NT2/D1 (cell line): Measurements from ENCODE around the gene ARHGAP33.

Experiments used
- DNase-seq: peaks from one replicate; pipeline ENCODE4 v3.0.0-alpha.2; 2011; ENCODE audit warnings: low read depth, low spot score
- H3K27me3 ChIP-seq: 2 replicates; pipeline ENCODE4 v1.6.0; 2011; ENCODE audit warnings: mild to moderate bottlenecking; ENCODE audit not compliant: insufficient read length, insufficient read depth
- H3K36me3 ChIP-seq: 2 replicates; pipeline ENCODE4 v1.6.1; 2011; ENCODE audit warnings: mild to moderate bottlenecking, low read length, mixed read lengths; ENCODE audit not compliant: insufficient read depth, insufficient read length
- H3K4me1 ChIP-seq: 2 replicates; pipeline ENCODE4 v1.5.1; 2011; ENCODE audit not compliant: insufficient read depth, insufficient read length
- H3K4me3 ChIP-seq: 2 replicates; pipeline ENCODE4 v1.5.1; 2011; ENCODE audit warnings: low read depth; ENCODE audit not compliant: insufficient read length
- H3K9ac ChIP-seq: 2 replicates; pipeline ENCODE4 v1.6.0; 2011; ENCODE audit warnings: low read depth; ENCODE audit not compliant: insufficient read length
- H3K9me3 ChIP-seq: 2 replicates; pipeline ENCODE4 v1.5.1; 2011; ENCODE audit warnings: mild to moderate bottlenecking, low read length; ENCODE audit not compliant: insufficient read depth
- SUZ12 ChIP-seq: IDR thresholded peaks from 2 replicates; pipeline ENCODE4 v1.6.1; 2011; ENCODE audit not compliant: insufficient read length, insufficient read depth; ENCODE audit errors: extremely low read depth
- YY1 ChIP-seq: IDR thresholded peaks from 2 replicates; pipeline ENCODE4 v1.6.1; 2011; ENCODE audit not compliant: insufficient read length, insufficient read depth
- ZNF274 ChIP-seq: IDR thresholded peaks from 2 replicates; pipeline ENCODE4 v1.6.1; 2011; ENCODE audit warnings: mild to moderate bottlenecking, low read depth, low read length

Gene ARHGAP33

GRCh38 chr19:35754370-35755130, 20.8 kb upstream of the ARHGAP33 start:
- no peak for DNase-seq
- TF ChIP-seq SUZ12 (no peak), ZNF274 (no peak), YY1 (no peak)
- H3K9ac ChIP-seq, result no peak overlapping the region
- H3K4me3 ChIP-seq, result no peak overlapping the region
- peaks cover 2% of the 10 kb centered on the region for H3K4me1 ChIP-seq
- H3K9me3 ChIP-seq, result no peaks in the 10 kb centered on the region
- peaks cover 37% of the 10 kb centered on the region for H3K36me3 ChIP-seq
- no peaks in the 10 kb centered on the region for H3K27me3 ChIP-seq

GRCh38 chr19:35755131-35755549, 20.2 kb upstream of the ARHGAP33 start:
- H3K9me3 ChIP-seq, result no peaks in the 10 kb centered on the region
- DNase-seq, result no peak
- peaks cover 4% of the 10 kb centered on the region for H3K4me1 ChIP-seq
- no peaks in the 10 kb centered on the region for H3K27me3 ChIP-seq
- H3K9ac ChIP-seq, result no peak overlapping the region
- H3K4me3 ChIP-seq, result no peak overlapping the region
- no peak for TF ChIP-seq YY1
- TF ChIP-seq SUZ12, result no peak
- H3K36me3 ChIP-seq, result peaks cover 42% of the 10 kb centered on the region

GRCh38 chr19:35755550-35756376, 19.6 kb upstream of the ARHGAP33 start:
- no peaks in the 10 kb centered on the region for H3K27me3 ChIP-seq
- H3K36me3 ChIP-seq, result peaks cover 49% of the 10 kb centered on the region
- peak overlapping the region; percentile 10 for H3K9ac ChIP-seq
- no peak for DNase-seq
- H3K4me1 ChIP-seq, result peaks cover 4% of the 10 kb centered on the region
- no peak overlapping the region for H3K4me3 ChIP-seq
- H3K9me3 ChIP-seq, result no peaks in the 10 kb centered on the region
- no peak for TF ChIP-seq SUZ12
- TF ChIP-seq ZNF274, result no peak
- no peak for TF ChIP-seq YY1

- Histone ChIP-seq H3K9me3 (no peaks in the 10 kb centered on the region), H3K27me3 (no peaks in the 10 kb centered on the region), H3K36me3 (peaks cover 53% of the 10 kb centered on the region), H3K4me1 (peaks cover 4% of the 10 kb centered on the region), H3K9ac (peak within 1 kb of the TSS; percentile 85), H3K4me3 (peak within 1 kb of the TSS; percentile 97)
- no peak for DNase-seq
- TF ChIP-seq SUZ12 (no peak), YY1 (no peak), ZNF274 (no peak)
Observed at GRCh38 chr19:35756377-35757230, 18.8 kb upstream of the ARHGAP33 start, which contains the start of gene HSPB6. TSS of gene HSPB6 (minus strand) at chr19:35757029. CDS start at chr19:35757008, 21 bp downstream.

GRCh38 chr19:35757231-35757748, 18.1 kb upstream of the ARHGAP33 start:
- Histone ChIP-seq H3K4me3 (peak overlapping the region; percentile 97), H3K4me1 (peaks cover 4% of the 10 kb centered on the region), H3K36me3 (peaks cover 55% of the 10 kb centered on the region), H3K27me3 (no peaks in the 10 kb centered on the region), H3K9me3 (no peaks in the 10 kb centered on the region), H3K9ac (peak overlapping the region; percentile 85)
- no peak for TF ChIP-seq YY1
- no peak for TF ChIP-seq ZNF274
- TF ChIP-seq SUZ12, result no peak
- DNase-seq, result no peak

- Histone ChIP-seq H3K9me3 (no peaks in the 10 kb centered on the region), H3K4me1 (peaks cover 4% of the 10 kb centered on the region), H3K36me3 (peaks cover 53% of the 10 kb centered on the region), H3K9ac (peak within 1 kb of the TSS; percentile 98), H3K4me3 (peak within 1 kb of the TSS; percentile 97), H3K27me3 (no peaks in the 10 kb centered on the region)
- TF ChIP-seq SUZ12, result no peak
- TF ChIP-seq YY1, result no peak
- TF ChIP-seq ZNF274, result no peak
- peak; percentile 95 for DNase-seq
Observed at GRCh38 chr19:35757749-35758608, 17.4 kb upstream of the ARHGAP33 start, which contains the start of gene PROSER3. TSS of gene PROSER3 (plus strand) at chr19:35758176. CDS start at chr19:35758216, 40 bp downstream.
